ENCODE results near the gene POT1.

DNA sequence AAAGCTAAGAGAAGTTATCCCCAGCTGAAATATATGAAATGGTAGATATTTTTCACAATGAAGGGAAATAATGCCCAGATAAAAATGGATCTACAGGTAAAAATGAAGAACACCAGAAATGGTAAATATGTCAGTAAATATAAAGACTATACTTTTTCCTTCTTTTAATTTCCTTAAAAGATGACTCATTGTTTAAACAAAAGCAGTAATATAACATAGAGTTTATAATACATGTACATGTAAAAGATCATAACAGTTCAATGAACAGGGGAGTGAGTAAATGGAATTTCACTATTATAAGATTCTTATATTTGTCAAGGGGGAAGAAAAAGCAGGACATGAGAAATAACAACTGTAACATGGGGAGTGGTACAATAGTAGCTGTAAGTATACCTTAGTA lies 7.4 kb downstream of the POT1 start:
- no peak for TF ChIP-seq CTCF (IDR thresholded peaks at IDR 0.05)
- TF ChIP-seq POLR2AphosphoS5 (IDR thresholded peaks at IDR 0.05; ENCODE audit: low read depth, low read length): no peak
- no peak for TF ChIP-seq TCF7L2 (IDR thresholded peaks at IDR 0.05; ENCODE audit: low read depth, low read length)

Measured in Panc1 (cell line).